Measurements from ENCODE around the gene SLC2A6. TPM values are rescaled to one million over a fixed set of nuclear protein-coding genes. Genes with fewer than 3 reads are reported as not detected.

Gene SLC2A6
- total RNA-seq, 2 donors from 2014 or later, result 4.3 to 5.2 TPM

GRCh38 chr9:133490865-133491655 is 12.2 kb upstream of the SLC2A6 start:
- no peak for TF ChIP-seq CTCF (IDR thresholded peaks at IDR 0.05)
- no peak for DNase-seq (ENCODE audit: low spot score)
- no peaks in the 10 kb centered on the region for H3K36me3 ChIP-seq
- H3K4me1 ChIP-seq, result peaks cover 0 to 19% of the 10 kb centered on the region in 2 donors
- H3K27me3 ChIP-seq, result no peaks in the 10 kb centered on the region
- no peak overlapping the region for H3K27ac ChIP-seq
- H3K4me3 ChIP-seq, result no peak overlapping the region
- H3K9me3 ChIP-seq, result no peaks in the 10 kb centered on the region

- H3K9me3 ChIP-seq, result no peaks in the 10 kb centered on the region
- no peaks in the 10 kb centered on the region for H3K36me3 ChIP-seq
- no peak for TF ChIP-seq CTCF (IDR thresholded peaks at IDR 0.05)
- H3K27ac ChIP-seq, result no peak overlapping the region
- no peak overlapping the region for H3K4me3 ChIP-seq
- no peaks in the 10 kb centered on the region for H3K27me3 ChIP-seq
- no peak for DNase-seq (ENCODE audit: low spot score)
- peaks cover 0 to 19% of the 10 kb centered on the region in 2 donors for H3K4me1 ChIP-seq
Measured at GRCh38 chr9:133490201-133490681, 11.3 kb upstream of the SLC2A6 start.

- Histone ChIP-seq H3K4me3 (no peak overlapping the region), H3K36me3 (no peaks in the 10 kb centered on the region), H3K27ac (no peak overlapping the region), H3K27me3 (no peaks in the 10 kb centered on the region), H3K9me3 (no peaks in the 10 kb centered on the region), H3K4me1 (peaks cover 0 to 19% of the 10 kb centered on the region in 2 donors)
- no peak for TF ChIP-seq CTCF (IDR thresholded peaks at IDR 0.05)
- DNase-seq (ENCODE audit: low spot score), result no peak
Measured at GRCh38 chr9:133489253-133490190, 10.6 kb upstream of the SLC2A6 start.

- Histone ChIP-seq H3K27me3 (no peaks in the 10 kb centered on the region), H3K27ac (no peak overlapping the region), H3K4me1 (peaks cover 0 to 19% of the 10 kb centered on the region in 2 donors), H3K4me3 (no peak overlapping the region), H3K9me3 (no peaks in the 10 kb centered on the region), H3K36me3 (no peaks in the 10 kb centered on the region)
- TF ChIP-seq CTCF (IDR thresholded peaks at IDR 0.05), result no peak
- DNase-seq (ENCODE audit: low spot score), result no peak
Measured at GRCh38 chr9:133488686-133489252, 9.9 kb upstream of the SLC2A6 start.

GRCh38 chr9:133487331-133487725 is 8.4 kb upstream of the SLC2A6 start:
- H3K27ac ChIP-seq, result no peak overlapping the region
- H3K27me3 ChIP-seq, result no peaks in the 10 kb centered on the region
- no peak for TF ChIP-seq CTCF (IDR thresholded peaks at IDR 0.05)
- no peak for DNase-seq (ENCODE audit: low spot score)
- peaks cover 0 to 8% of the 10 kb centered on the region in 2 donors for H3K4me1 ChIP-seq
- H3K4me3 ChIP-seq, result no peak overlapping the region
- no peaks in the 10 kb centered on the region for H3K9me3 ChIP-seq
- H3K36me3 ChIP-seq, result no peaks in the 10 kb centered on the region
